ENCODE measurements around the gene KCNA4. TPM values are rescaled to one million over a fixed set of nuclear protein-coding genes. Genes with fewer than 3 reads are reported as not detected.

KCNA4 gene
- total RNA-seq, 4 donors from 2014 or later: not detected

- 32 to 39% methylated on average over 4 to 19 of the region's 19 CpGs for WGBS, 2 donors (ENCODE audit: low coverage in 1 of 2)
- DNase-seq: no peak
- in situ Hi-C loops (cut with MboI; ENCODE audit: low pct_ligation_motif_present in 1 of 4, low pct_unique_long_range_greater_than_20kb in 1 of 4, low sequenced_read_pairs in 3 of 4) (no loop called here), intact Hi-C loops (cut with DNase I; ENCODE audit: low total_unique reads) (no loop called here)
- Histone ChIP-seq H3K9me3 (no peaks in the 10 kb centered on the region), H3K4me1 (peaks cover 0 to 12% (median 0%) of the 10 kb centered on the region in 4 donors), H3K27ac (no peak overlapping the region), H3K4me3 (no peak overlapping the region), H3K27me3 (peaks cover 50% of the 10 kb centered on the region), H3K36me3 (no peaks in the 10 kb centered on the region)
- no peak for TF ChIP-seq POLR2A (IDR thresholded peaks at IDR 0.05)
- no peak for TF ChIP-seq POLR2AphosphoS5 (IDR thresholded peaks at IDR 0.05)
- no peak for TF ChIP-seq EP300 (IDR thresholded peaks at IDR 0.05; ENCODE audit: low read depth)
- no peak for TF ChIP-seq CTCF (IDR thresholded peaks at IDR 0.05)
These were observed 640 bp upstream of the KCNA4 start for GRCh38 chr11:30017445-30017895.

GRCh38 chr11:30015725-30016412 lies 961 bp downstream of the KCNA4 start:
- Histone ChIP-seq H3K27me3 (peaks cover 50% of the 10 kb centered on the region), H3K9me3 (no peaks in the 10 kb centered on the region), H3K36me3 (no peaks in the 10 kb centered on the region), H3K27ac (no peak overlapping the region), H3K4me1 (peaks cover 0 to 12% (median 0%) of the 10 kb centered on the region in 4 donors), H3K4me3 (no peak overlapping the region)
- intact Hi-C loops (cut with DNase I; ENCODE audit: low total_unique reads): no loop called here
- 11 to 22% methylated on average over 10 to 32 of the region's 32 CpGs for WGBS, 2 donors (ENCODE audit: low coverage in 1 of 2)
- no peak for DNase-seq
- TF ChIP-seq POLR2A (IDR thresholded peaks at IDR 0.05) (no peak), CTCF (IDR thresholded peaks at IDR 0.05) (no peak), EP300 (IDR thresholded peaks at IDR 0.05; ENCODE audit: low read depth) (no peak), POLR2AphosphoS5 (IDR thresholded peaks at IDR 0.05) (no peak)
- in situ Hi-C loops (cut with MboI; ENCODE audit: low pct_ligation_motif_present in 1 of 4, low pct_unique_long_range_greater_than_20kb in 1 of 4, low sequenced_read_pairs in 3 of 4): no loop called here

- intact Hi-C loops (cut with DNase I; ENCODE audit: low total_unique reads): no loop called here
- in situ Hi-C loops (cut with MboI; ENCODE audit: low pct_ligation_motif_present in 1 of 4, low pct_unique_long_range_greater_than_20kb in 1 of 4, low sequenced_read_pairs in 3 of 4): no loop called here
- DNase-seq: no peak
- 29 to 91% methylated on average over 1 to 15 of the region's 15 CpGs for WGBS, 2 donors (ENCODE audit: low coverage in 1 of 2)
- TF ChIP-seq EP300 (IDR thresholded peaks at IDR 0.05; ENCODE audit: low read depth) (no peak), POLR2AphosphoS5 (IDR thresholded peaks at IDR 0.05) (no peak), POLR2A (IDR thresholded peaks at IDR 0.05) (no peak), CTCF (IDR thresholded peaks at IDR 0.05) (no peak)
- peaks cover 0 to 11% (median 0%) of the 10 kb centered on the region in 4 donors for H3K4me1 ChIP-seq
- H3K4me3 ChIP-seq: no peak overlapping the region
- no peak overlapping the region for H3K27ac ChIP-seq
- H3K9me3 ChIP-seq: no peaks in the 10 kb centered on the region
- no peaks in the 10 kb centered on the region for H3K36me3 ChIP-seq
- H3K27me3 ChIP-seq: peaks cover 32% of the 10 kb centered on the region
These were observed 4.5 kb downstream of the KCNA4 start for GRCh38 chr11:30012346-30012745.

- intact Hi-C loops (cut with DNase I; ENCODE audit: low total_unique reads) (no loop called here), in situ Hi-C loops (cut with MboI; ENCODE audit: low pct_ligation_motif_present in 1 of 4, low pct_unique_long_range_greater_than_20kb in 1 of 4, low sequenced_read_pairs in 3 of 4) (no loop called here)
- 69 to 72% methylated on average over 3 of the region's 3 CpGs for WGBS, 2 donors (ENCODE audit: low coverage in 1 of 2)
- Histone ChIP-seq H3K27ac (no peak overlapping the region), H3K36me3 (no peaks in the 10 kb centered on the region), H3K27me3 (no peaks in the 10 kb centered on the region), H3K4me3 (no peak overlapping the region), H3K9me3 (no peaks in the 10 kb centered on the region), H3K4me1 (no peaks in the 10 kb centered on the region)
- TF ChIP-seq POLR2A (IDR thresholded peaks at IDR 0.05): no peak
- no peak for TF ChIP-seq POLR2AphosphoS5 (IDR thresholded peaks at IDR 0.05)
- TF ChIP-seq EP300 (IDR thresholded peaks at IDR 0.05; ENCODE audit: low read depth): no peak
- no peak for TF ChIP-seq CTCF (IDR thresholded peaks at IDR 0.05)
- DNase-seq: no peak
These were observed 7.8 kb downstream of the KCNA4 start for GRCh38 chr11:30009060-30009459.
